NCI-H345 treated with DMSO at 0.1 percent for 48 hours (cell line): ENCODE data around the gene GCSAM.
A peak's percentile ranks its signal among the peaks of the same experiment; 100 is the strongest.
"Not testable (repeated sequence)": the region's sequence is repeated elsewhere in the genome, so short reads cannot be mapped to it uniquely, and the experiment has no call there.

ENCODE experiments used
- DNase-seq: peaks from one replicate; lab custom pipeline; 2025; ENCODE audit not compliant: unreplicated experiment; lab: John Stamatoyannopoulos, UW

Gene GCSAM

DNA sequence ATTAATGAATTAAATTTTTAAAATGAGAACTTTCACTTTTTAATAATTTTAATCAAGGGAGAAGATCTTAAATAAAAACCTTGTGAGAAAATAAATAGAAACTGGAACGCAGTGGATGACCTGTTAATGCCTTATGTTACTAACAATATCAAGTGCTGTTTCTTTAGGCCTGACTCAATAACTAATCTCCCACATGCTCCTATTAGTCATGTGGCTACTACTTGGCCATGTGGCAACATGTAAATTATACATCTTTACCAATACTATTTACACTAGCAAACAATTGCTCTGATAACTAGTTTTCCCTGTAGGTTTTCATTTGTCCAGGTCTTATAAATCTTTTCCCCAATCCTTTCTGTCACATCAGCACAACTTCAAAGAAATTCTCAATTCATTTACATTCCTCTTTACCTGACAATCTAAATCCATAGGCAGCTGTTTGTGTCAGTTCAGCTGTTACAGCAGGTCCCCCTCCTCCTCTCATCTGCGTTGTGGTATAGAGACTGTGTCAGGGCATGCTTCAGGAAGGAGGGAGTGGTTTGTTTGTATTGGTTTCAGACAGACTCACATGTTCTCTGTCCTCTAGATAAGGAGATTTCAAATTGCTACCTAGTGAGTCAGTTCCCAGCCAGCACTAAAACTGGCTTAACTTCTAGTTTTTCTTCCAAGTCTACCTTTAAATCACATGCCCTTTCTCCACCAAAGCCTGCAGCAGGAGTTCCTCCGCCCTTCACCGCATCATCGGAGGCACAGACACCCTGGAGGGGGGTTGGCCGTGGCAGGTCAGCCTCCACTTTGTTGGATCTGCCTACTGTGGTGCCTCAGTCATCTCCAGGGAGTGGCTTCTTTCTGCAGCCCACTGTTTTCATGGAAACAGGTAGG, 58.2 kb downstream of the GCSAM start:
- peak; percentile 48 for DNase-seq

DNA sequence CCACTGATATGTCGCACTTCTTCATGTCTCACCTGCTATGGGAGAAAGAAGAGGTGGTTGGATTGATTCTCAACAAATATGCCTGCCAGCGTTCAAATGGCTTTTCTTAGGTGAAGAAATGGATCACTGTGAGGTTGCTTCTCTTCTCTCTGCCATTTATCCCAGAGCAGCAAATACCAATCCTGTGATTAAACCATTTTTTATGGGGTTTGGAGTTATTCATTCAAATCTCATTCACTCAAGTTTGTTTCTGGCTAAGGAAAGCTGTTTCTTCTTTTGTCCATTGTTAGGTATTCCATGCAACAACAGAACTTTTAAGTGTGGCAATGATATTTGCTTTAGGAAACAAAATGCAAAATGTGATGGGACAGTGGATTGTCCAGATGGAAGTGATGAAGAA, 59.0 kb downstream of the GCSAM start:
- no peak for DNase-seq

DNA sequence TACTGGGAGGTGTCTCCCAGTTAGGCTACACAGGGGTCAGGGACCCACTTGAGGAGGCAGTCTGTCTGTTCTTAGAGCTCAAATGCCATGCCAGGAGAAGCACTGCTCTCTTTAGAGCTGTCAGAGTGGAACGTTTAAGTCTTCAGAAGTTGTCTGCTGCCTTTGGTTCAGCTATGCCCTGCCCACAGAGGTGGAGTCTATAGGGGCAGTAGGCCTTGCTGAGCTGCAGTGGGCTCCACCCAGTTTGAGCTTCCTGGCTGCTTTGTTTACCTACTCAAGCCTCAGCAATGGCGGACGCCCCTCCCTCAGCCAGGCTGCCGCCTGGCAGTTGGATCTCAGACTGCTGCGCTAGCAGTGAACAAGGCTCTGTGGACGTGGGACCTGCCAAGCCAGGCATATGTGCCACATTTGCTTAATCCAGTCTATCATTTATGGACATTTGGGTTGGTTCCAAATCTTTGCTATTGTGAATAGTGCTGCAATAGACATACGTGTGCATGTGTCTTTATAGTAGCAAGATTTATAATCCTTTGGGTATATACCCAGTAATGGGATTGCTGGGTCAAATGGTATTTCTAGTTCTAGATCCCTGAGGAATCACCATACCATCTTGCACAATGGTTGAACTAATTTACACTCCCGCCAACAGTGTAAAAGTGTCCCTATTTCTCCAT, 60.5 kb downstream of the GCSAM start:
- not testable (repeated sequence) for DNase-seq
